Sigmoid colon (tissue), 7 donors: ENCODE data around the gene DNM2. TPM values are rescaled to one million over a fixed set of nuclear protein-coding genes. Genes with fewer than 3 reads are reported as not detected.

Experiments used
- DNase-seq: peaks from one replicate; pipeline ENCODE4 v3.0.0-alpha.2; 2019
- H3K27ac ChIP-seq, 4 donors: fragments of 200-600 bp; sonication (generic); one replicate each; pipeline ENCODE4 v1.5.1; 2016 to 2019; ENCODE audit warnings: mild to moderate bottlenecking in 1 of 4
- H3K27me3 ChIP-seq, 3 donors: fragments of 200-600 bp; sonication (generic); one replicate each; pipeline ENCODE4 v1.5.1; 2019; ENCODE audit warnings: mild to moderate bottlenecking in 1 of 3
- H3K36me3 ChIP-seq, 4 donors: fragments of 200-600 bp; sonication (generic); one replicate each; pipeline ENCODE4 v1.5.1; 2016 to 2019
- H3K4me1 ChIP-seq, 4 donors: fragments of 200-600 bp; sonication (generic); one replicate each; pipeline ENCODE4 v1.5.1; 2017 to 2019
- H3K4me3 ChIP-seq, 4 donors: fragments of 200-600 bp; sonication (generic); one replicate each; pipeline ENCODE4 v1.5.1; 2017 to 2019; ENCODE audit warnings: mild to moderate bottlenecking in 2 of 4, moderate library complexity in 1 of 4
- H3K9me3 ChIP-seq, 4 donors: fragments of 200-600 bp in 3 of 4; sonication (generic) in 3 of 4; one replicate each; pipeline versions ENCODE4 v1.5.1 to v1.6.1; 2013 to 2019
- CTCF ChIP-seq, 4 experiments: fragments of 450-650 bp in 3 of 4; fragments of 200-600 bp in 1 of 4; IDR thresholded peaks; one replicate each; pipeline ENCODE4 v1.5.1; 2016 to 2019; ENCODE audit warnings: antibody characterized with exemption in 4 of 4, mild to moderate bottlenecking in 3 of 4, moderate library complexity in 2 of 4
- EP300 ChIP-seq, 4 donors: sonication (generic); formaldehyde crosslinking; IDR thresholded peaks; one replicate each; pipeline ENCODE4 v1.6.1; 2017; ENCODE audit warnings: antibody characterized with exemption in 4 of 4
- POLR2A ChIP-seq, 2 donors: fragments of 450-650 bp; IDR thresholded peaks; one replicate each; pipeline ENCODE4 v1.6.1; 2016; ENCODE audit warnings: antibody characterized with exemption in 2 of 2, mild to moderate bottlenecking in 2 of 2, moderate library complexity in 2 of 2
- POLR2AphosphoS5 ChIP-seq, 4 donors: sonication (generic); formaldehyde crosslinking; IDR thresholded peaks; one replicate each; pipeline ENCODE4 v1.6.1; 2017; ENCODE audit warnings: antibody characterized with exemption in 4 of 4
- WGBS, 2 donors: extraction: QIAGEN DNeasy Blood & Tissue Kit; methylation state at CpG; one replicate each; pipeline ENCODE4 v1.1.7; 2013; 5-methylcytosine and 5-hydroxymethylcytosine counted together
- intact Hi-C: fragments of 100-400 bp; cut with DNase I; formaldehyde crosslinking; loops from one replicate; pipeline ENCODE4 v1.15.1; 2023
- polyA plus RNA-seq, 3 donors: library from polyadenylated mRNA; stranded (reverse); fragments of 200-250 nt; gene quantifications; one replicate each; pipeline ENCODE4 v1.2.3, GENCODE V29; 2013
- total RNA-seq, 4 donors: library from RNA; depleted of rRNA; stranded (reverse); fragments of >200 nt; gene quantifications; one replicate each; pipeline ENCODE4 v1.1.0, GENCODE V29; 2016
- donor health status: healthy with polysubstance abuse.
- donor health status: Bipolar disorder and iron deficiency.
- donor health status: healthy.

Gene DNM2
- total and polyA plus RNA-seq, 7 donors = 53.2 to 326 (median 96.7) TPM

- no peak for TF ChIP-seq POLR2A (IDR thresholded peaks at IDR 0.05)
- Histone ChIP-seq H3K27me3 (no peaks in the 10 kb centered on the region), H3K4me3 (no peak overlapping the region), H3K9me3 (no peaks in the 10 kb centered on the region), H3K36me3 (peaks cover 46 to 100% (median 76%) of the 10 kb centered on the region in 4 donors), H3K27ac (no peak overlapping the region), H3K4me1 (no peaks in the 10 kb centered on the region)
- intact Hi-C loops = no loop called here
- no peak for DNase-seq
- 85 to 88% methylated on average over 31 of the region's 31 CpGs for WGBS, 2 donors
These were observed 31.0 kb upstream of the DNM2 start for GRCh38 chr19:10686661-10687517.

GRCh38 chr19:10687518-10688288 is 30.2 kb upstream of the DNM2 start:
- Histone ChIP-seq H3K27ac (no peak overlapping the region), H3K4me3 (no peak overlapping the region), H3K27me3 (no peaks in the 10 kb centered on the region), H3K36me3 (peaks cover 37 to 100% (median 69%) of the 10 kb centered on the region in 4 donors), H3K9me3 (no peaks in the 10 kb centered on the region), H3K4me1 (no peaks in the 10 kb centered on the region)
- 90 to 92% methylated on average over 25 of the region's 25 CpGs for WGBS, 2 donors
- no peak for DNase-seq
- TF ChIP-seq EP300 (IDR thresholded peaks at IDR 0.05) = no peak
- TF ChIP-seq POLR2A (IDR thresholded peaks at IDR 0.05) = no peak
- no peak for TF ChIP-seq CTCF (IDR thresholded peaks at IDR 0.05)
- no peak for TF ChIP-seq POLR2AphosphoS5 (IDR thresholded peaks at IDR 0.05)
- intact Hi-C loops = no loop called here

DNA sequence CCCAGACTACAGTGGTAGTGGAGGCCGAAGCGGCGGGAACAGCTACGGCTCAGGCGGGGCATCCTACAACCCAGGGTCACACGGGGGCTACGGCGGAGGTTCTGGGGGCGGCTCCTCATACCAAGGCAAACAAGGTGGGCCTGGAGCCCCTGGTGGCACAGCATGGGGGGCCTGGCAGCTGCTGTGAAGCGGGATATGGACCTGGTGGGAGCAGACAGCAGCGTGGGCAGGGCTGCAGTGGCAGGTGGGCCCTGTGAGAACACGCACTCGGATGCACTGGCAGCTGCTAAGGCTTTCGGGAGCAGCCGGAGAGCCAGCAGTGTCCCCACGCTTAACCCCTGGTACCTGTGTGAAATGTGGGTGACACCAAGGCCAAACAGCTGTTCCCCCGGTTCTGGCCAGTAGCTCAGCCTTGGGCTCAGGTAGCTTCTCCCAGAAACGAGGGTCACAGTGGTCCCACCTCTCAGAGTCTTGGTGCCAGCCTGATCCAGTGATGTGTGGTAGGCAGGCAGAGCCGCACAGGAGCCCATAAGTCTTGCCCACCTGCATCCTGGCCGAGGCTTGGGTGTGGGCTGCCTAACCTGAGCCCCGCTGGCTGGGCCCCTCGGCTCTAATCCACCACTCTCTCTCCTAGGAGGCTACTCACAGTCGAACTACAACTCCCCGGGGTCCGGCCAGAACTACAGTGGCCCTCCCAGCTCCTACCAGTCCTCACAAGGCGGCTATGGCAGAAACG is 29.2 kb upstream of the DNM2 start:
- Histone ChIP-seq H3K27me3 (no peaks in the 10 kb centered on the region), H3K4me3 (no peak overlapping the region), H3K27ac (no peak overlapping the region), H3K9me3 (no peaks in the 10 kb centered on the region), H3K36me3 (peaks cover 29 to 90% (median 59%) of the 10 kb centered on the region in 4 donors), H3K4me1 (no peaks in the 10 kb centered on the region)
- WGBS, 2 donors = 94 to 96% methylated on average over 27 of the region's 27 CpGs
- TF ChIP-seq CTCF (IDR thresholded peaks at IDR 0.05) (no peak), EP300 (IDR thresholded peaks at IDR 0.05) (no peak), POLR2A (IDR thresholded peaks at IDR 0.05) (no peak)
- no peak for DNase-seq
- intact Hi-C loops = no loop called here

DNA sequence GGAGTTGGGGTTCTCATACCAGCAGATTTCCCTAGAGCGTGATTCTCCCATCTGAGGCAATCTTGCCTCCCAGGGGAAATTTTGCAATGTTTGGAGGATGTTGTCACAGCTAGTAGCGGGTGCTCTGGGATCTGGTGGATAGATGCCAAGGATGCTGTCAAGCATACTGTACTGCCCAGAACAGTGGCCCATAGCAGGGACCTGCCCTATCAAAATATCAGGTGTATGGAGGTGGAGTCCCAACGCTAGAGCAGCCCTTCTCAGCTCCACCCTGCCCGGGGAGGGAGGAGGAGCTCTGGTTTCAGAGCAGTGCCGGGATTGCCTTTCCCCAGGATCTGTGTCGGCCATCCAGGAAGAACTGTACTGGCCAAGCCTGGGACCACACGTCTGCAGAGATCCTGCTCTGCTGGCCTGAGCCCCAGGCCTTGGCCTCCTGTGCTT is 27.5 kb upstream of the DNM2 start:
- WGBS, 2 donors = 49 to 73% methylated on average over 7 of the region's 7 CpGs
- H3K36me3 ChIP-seq = peaks cover 29 to 74% (median 45%) of the 10 kb centered on the region in 4 donors
- H3K4me3 ChIP-seq = no peak overlapping the region
- no peaks in the 10 kb centered on the region for H3K9me3 ChIP-seq
- DNase-seq = no peak
- TF ChIP-seq POLR2AphosphoS5 (IDR thresholded peaks at IDR 0.05) (no peak), EP300 (IDR thresholded peaks at IDR 0.05) (no peak), CTCF (IDR thresholded peaks at IDR 0.05) (no peak), POLR2A (IDR thresholded peaks at IDR 0.05) (no peak)
- no peak overlapping the region for H3K27ac ChIP-seq
- intact Hi-C loops = no loop called here
- H3K4me1 ChIP-seq = peaks cover 0 to 4% (median 2%) of the 10 kb centered on the region in 4 donors
- H3K27me3 ChIP-seq = no peaks in the 10 kb centered on the region
